ENCODE data around the gene RAB10.

The RAB10 gene

GRCh38 chr2:26033818-26034636, at the start of gene RAB10:
RAB10 (plus strand) TSS chr2:26034084; CDS start chr2:26034609, 525 bp downstream.
- TF ChIP-seq CTCF (IDR thresholded peaks at IDR 0.05; ENCODE audit: low read depth, low read length, missing control alignments), result no peak
- DNase-seq, result peak; percentile 98
- peak within 1 kb of the TSS; percentile 76 for H3K27ac ChIP-seq
- H3K27me3 ChIP-seq (replicated peaks), result no peaks in the 10 kb centered on the region
- in situ Hi-C loops (cut with HindIII; ENCODE audit: low pct_ligation_motif_present, low sequenced_read_pairs), result no loop called here
- no peaks in the 10 kb centered on the region for H3K36me3 ChIP-seq (replicated peaks)
- peak within 1 kb of the TSS; percentile 99 for H3K4me3 ChIP-seq (ENCODE audit: low read depth, low read length)

GRCh38 chr2:25988134-25988533, 45.8 kb upstream of the RAB10 start:
- no peaks in the 10 kb centered on the region for H3K27me3 ChIP-seq (replicated peaks)
- no peak for DNase-seq
- TF ChIP-seq CTCF (IDR thresholded peaks at IDR 0.05; ENCODE audit: low read depth, low read length, missing control alignments), result no peak
- no peak overlapping the region for H3K27ac ChIP-seq
- no peak overlapping the region for H3K4me3 ChIP-seq (ENCODE audit: low read depth, low read length)
- H3K36me3 ChIP-seq (replicated peaks), result no peaks in the 10 kb centered on the region
- in situ Hi-C loops (cut with HindIII; ENCODE audit: low pct_ligation_motif_present, low sequenced_read_pairs), result loop anchor here (25.0 kb wide), 1 partner anchor 149 kb away; no protein-coding TSS in a partner anchor

GRCh38 chr2:25989154-25989553, 44.7 kb upstream of the RAB10 start:
- no peak overlapping the region for H3K4me3 ChIP-seq (ENCODE audit: low read depth, low read length)
- no peak overlapping the region for H3K27ac ChIP-seq
- H3K36me3 ChIP-seq (replicated peaks), result no peaks in the 10 kb centered on the region
- H3K27me3 ChIP-seq (replicated peaks), result no peaks in the 10 kb centered on the region
- no peak for TF ChIP-seq CTCF (IDR thresholded peaks at IDR 0.05; ENCODE audit: low read depth, low read length, missing control alignments)
- in situ Hi-C loops (cut with HindIII; ENCODE audit: low pct_ligation_motif_present, low sequenced_read_pairs), result loop anchor here (25.0 kb wide), 1 partner anchor 148 kb away; no protein-coding TSS in a partner anchor
- no peak for DNase-seq

GRCh38 chr2:25991965-25992364, 41.9 kb upstream of the RAB10 start:
- Histone ChIP-seq H3K27ac (no peak overlapping the region), H3K4me3 (ENCODE audit: low read depth, low read length) (no peak overlapping the region), H3K36me3 (replicated peaks) (no peaks in the 10 kb centered on the region), H3K27me3 (replicated peaks) (no peaks in the 10 kb centered on the region)
- in situ Hi-C loops (cut with HindIII; ENCODE audit: low pct_ligation_motif_present, low sequenced_read_pairs), result loop anchor here (25.0 kb wide), 1 partner anchor 145 kb away; no protein-coding TSS in a partner anchor
- TF ChIP-seq CTCF (IDR thresholded peaks at IDR 0.05; ENCODE audit: low read depth, low read length, missing control alignments), result no peak
- DNase-seq, result no peak

- in situ Hi-C loops (cut with HindIII; ENCODE audit: low pct_ligation_motif_present, low sequenced_read_pairs), result loop anchor here (25.0 kb wide), 1 partner anchor 145 kb away; no protein-coding TSS in a partner anchor
- Histone ChIP-seq H3K27ac (no peak overlapping the region), H3K27me3 (replicated peaks) (no peaks in the 10 kb centered on the region)
These were observed 41.3 kb upstream of the RAB10 start for GRCh38 chr2:25992556-25992955.

More at GRCh38 chr2:25992556-25992955, 41.3 kb upstream of the RAB10 start:
- TF ChIP-seq CTCF (IDR thresholded peaks at IDR 0.05; ENCODE audit: low read depth, low read length, missing control alignments), result no peak
- Histone ChIP-seq H3K36me3 (replicated peaks) (no peaks in the 10 kb centered on the region), H3K4me3 (ENCODE audit: low read depth, low read length) (no peak overlapping the region)
- DNase-seq, result no peak
